SH-SY5Y (cell line): ENCODE measurements around the gene IRF4.

ENCODE experiments used
- GATA2 ChIP-seq: IDR thresholded peaks from 2 replicates; pipeline ENCODE4 v1.6.1; 2011; ENCODE audit warnings: mild to moderate bottlenecking, low read depth, low read length
- GATA3 ChIP-seq: IDR thresholded peaks from 2 replicates; pipeline ENCODE4 v1.6.1; 2011; ENCODE audit warnings: low read depth, mild to moderate bottlenecking, low read length, moderate library complexity

DNA sequence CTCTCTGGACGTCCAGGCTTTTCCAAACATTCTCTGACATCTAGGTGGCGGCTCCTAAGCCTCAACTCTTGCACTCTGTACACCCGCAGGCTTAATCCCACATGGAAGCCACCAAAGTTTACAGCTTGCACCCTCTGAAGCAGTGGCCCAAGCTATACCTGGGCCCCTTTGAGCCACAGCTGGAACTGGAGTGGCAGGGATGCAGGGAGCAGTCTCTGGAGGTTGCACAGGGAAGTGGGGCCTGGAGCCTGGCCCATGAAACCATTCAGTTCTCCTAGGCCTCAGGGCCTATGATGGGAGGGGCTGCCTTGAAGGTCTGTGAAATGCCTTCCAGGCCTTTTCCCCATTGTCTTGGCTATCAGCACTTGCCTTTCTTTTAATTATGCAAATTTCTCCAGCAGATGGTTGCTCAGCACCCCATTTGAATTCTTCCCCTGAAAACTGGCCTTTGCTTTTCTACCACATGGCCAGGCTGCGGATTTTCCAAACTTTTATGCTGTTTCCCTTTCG lies 64.9 kb downstream of the IRF4 start:
- TF ChIP-seq GATA3 (no peak), GATA2 (no peak)
